Astrocyte of the spinal cord (primary cell): Measurements from ENCODE around the gene CFAP99.

Source experiments
- DNase-seq: peaks from one replicate; pipeline ENCODE4 v3.0.0; 2011; ENCODE audit warnings: low read depth, low spot score
- H3K4me3 ChIP-seq: 2 replicates; pipeline ENCODE4 v1.5.1; 2011; ENCODE audit warnings: low read depth, mild to moderate bottlenecking, low read length, moderate library complexity
- CTCF ChIP-seq: IDR thresholded peaks from 2 replicates; pipeline ENCODE4 v1.5.1; 2012; ENCODE audit warnings: low read depth, mild to moderate bottlenecking, low read length, inconsistent platforms
- in situ Hi-C: cut with HindIII; loops from 2 replicates; pipeline ENCODE4 v1.10.0; 2017; ENCODE audit warnings: low sequenced_read_pairs

Gene CFAP99

GRCh38 chr4:2489841-2490552, 71.2 kb downstream of the CFAP99 start:
- DNase-seq = no peak
- no peak overlapping the region for H3K4me3 ChIP-seq
- in situ Hi-C loops = no loop called here
- TF ChIP-seq CTCF = no peak

- in situ Hi-C loops = no loop called here
- H3K4me3 ChIP-seq = no peak overlapping the region
- DNase-seq = no peak
- TF ChIP-seq CTCF = no peak
Observed at GRCh38 chr4:2492970-2493369, 74.2 kb downstream of the CFAP99 start.

GRCh38 chr4:2494992-2495391, 76.2 kb downstream of the CFAP99 start:
- TF ChIP-seq CTCF = no peak
- no peak for DNase-seq
- in situ Hi-C loops = no loop called here
- H3K4me3 ChIP-seq = no peak overlapping the region

- no peak for DNase-seq
- no peak for TF ChIP-seq CTCF
- no peak overlapping the region for H3K4me3 ChIP-seq
- in situ Hi-C loops = no loop called here
Observed at GRCh38 chr4:2497324-2497723, 78.6 kb downstream of the CFAP99 start.

- no peak overlapping the region for H3K4me3 ChIP-seq
- no peak for TF ChIP-seq CTCF
- in situ Hi-C loops = no loop called here
- no peak for DNase-seq
Observed at GRCh38 chr4:2497931-2498330, 79.2 kb downstream of the CFAP99 start.

GRCh38 chr4:2500547-2500946, 81.8 kb downstream of the CFAP99 start:
- DNase-seq = peak; percentile 32
- H3K4me3 ChIP-seq = no peak overlapping the region
- in situ Hi-C loops = no loop called here
- TF ChIP-seq CTCF = no peak
